ENCODE data around the gene DAPK2.

Gene DAPK2

GRCh38 chr15:63895194-63895593 lies 151.1 kb downstream of the DAPK2 start:
- TF ChIP-seq CTCF (IDR thresholded peaks at IDR 0.05; ENCODE audit: borderline replicate concordance, extremely low read depth, low read length, poor library complexity, severe bottlenecking) (no peak), EZH2 (IDR thresholded peaks at IDR 0.05; ENCODE audit: borderline replicate concordance, low read depth, low read length, severe bottlenecking) (no peak)
- Histone ChIP-seq H3K4me3 (ENCODE audit: low read depth in 1 of 2, low read length in 2 of 2) (no peak overlapping the region), H3K36me3 (ENCODE audit: insufficient read depth, low read length) (no peaks in the 10 kb centered on the region), H2AFZ (ENCODE audit: low read depth, low read length) (no peak overlapping the region), H3K9me3 (ENCODE audit: insufficient read depth, low read length, severe bottlenecking) (no peaks in the 10 kb centered on the region), H3K4me2 (ENCODE audit: insufficient read depth, low read length) (no peak overlapping the region), H3K9ac (ENCODE audit: low read depth, low read length) (no peak overlapping the region), H4K20me1 (ENCODE audit: insufficient read depth, low read length) (no peaks in the 10 kb centered on the region), H3K27ac (ENCODE audit: low read length) (no peak overlapping the region), H3K27me3 (ENCODE audit: insufficient read depth, low read length, poor library complexity) (no peaks in the 10 kb centered on the region), H3K4me1 (ENCODE audit: insufficient read depth, low read length) (peaks cover 16% of the 10 kb centered on the region), H3K79me2 (ENCODE audit: insufficient read depth, low read length) (no peaks in the 10 kb centered on the region)
- ATAC-seq (ENCODE audit: insufficient read depth, low read depth): no peak
- no peak for DNase-seq

GRCh38 chr15:63894662-63894949 lies 151.7 kb downstream of the DAPK2 start:
- H3K4me3 ChIP-seq (ENCODE audit: low read depth in 1 of 2, low read length in 2 of 2): no peak overlapping the region
- H3K4me1 ChIP-seq (ENCODE audit: insufficient read depth, low read length): peaks cover 16% of the 10 kb centered on the region
- H4K20me1 ChIP-seq (ENCODE audit: insufficient read depth, low read length): no peaks in the 10 kb centered on the region
- no peak overlapping the region for H3K9ac ChIP-seq (ENCODE audit: low read depth, low read length)
- no peaks in the 10 kb centered on the region for H3K36me3 ChIP-seq (ENCODE audit: insufficient read depth, low read length)
- no peaks in the 10 kb centered on the region for H3K9me3 ChIP-seq (ENCODE audit: insufficient read depth, low read length, severe bottlenecking)
- H3K27me3 ChIP-seq (ENCODE audit: insufficient read depth, low read length, poor library complexity): no peaks in the 10 kb centered on the region
- H3K4me2 ChIP-seq (ENCODE audit: insufficient read depth, low read length): no peak overlapping the region
- no peak for TF ChIP-seq EZH2 (IDR thresholded peaks at IDR 0.05; ENCODE audit: borderline replicate concordance, low read depth, low read length, severe bottlenecking)
- no peak for TF ChIP-seq CTCF (IDR thresholded peaks at IDR 0.05; ENCODE audit: borderline replicate concordance, extremely low read depth, low read length, poor library complexity, severe bottlenecking)
- no peak for ATAC-seq (ENCODE audit: insufficient read depth, low read depth)
- no peak overlapping the region for H2AFZ ChIP-seq (ENCODE audit: low read depth, low read length)
- DNase-seq: no peak
- no peaks in the 10 kb centered on the region for H3K79me2 ChIP-seq (ENCODE audit: insufficient read depth, low read length)
- no peak overlapping the region for H3K27ac ChIP-seq (ENCODE audit: low read length)

GRCh38 chr15:63893866-63894661 lies 152.2 kb downstream of the DAPK2 start:
- no peak for ATAC-seq (ENCODE audit: insufficient read depth, low read depth)
- H4K20me1 ChIP-seq (ENCODE audit: insufficient read depth, low read length): no peaks in the 10 kb centered on the region
- peaks cover 16% of the 10 kb centered on the region for H3K4me1 ChIP-seq (ENCODE audit: insufficient read depth, low read length)
- no peaks in the 10 kb centered on the region for H3K36me3 ChIP-seq (ENCODE audit: insufficient read depth, low read length)
- H3K27ac ChIP-seq (ENCODE audit: low read length): no peak overlapping the region
- H3K9me3 ChIP-seq (ENCODE audit: insufficient read depth, low read length, severe bottlenecking): no peaks in the 10 kb centered on the region
- DNase-seq: no peak
- no peak overlapping the region for H3K4me2 ChIP-seq (ENCODE audit: insufficient read depth, low read length)
- H3K9ac ChIP-seq (ENCODE audit: low read depth, low read length): no peak overlapping the region
- H3K27me3 ChIP-seq (ENCODE audit: insufficient read depth, low read length, poor library complexity): no peaks in the 10 kb centered on the region
- no peak overlapping the region for H2AFZ ChIP-seq (ENCODE audit: low read depth, low read length)
- TF ChIP-seq EZH2 (IDR thresholded peaks at IDR 0.05; ENCODE audit: borderline replicate concordance, low read depth, low read length, severe bottlenecking): no peak
- no peak for TF ChIP-seq CTCF (IDR thresholded peaks at IDR 0.05; ENCODE audit: borderline replicate concordance, extremely low read depth, low read length, poor library complexity, severe bottlenecking)
- H3K79me2 ChIP-seq (ENCODE audit: insufficient read depth, low read length): no peaks in the 10 kb centered on the region
- no peak overlapping the region for H3K4me3 ChIP-seq (ENCODE audit: low read depth in 1 of 2, low read length in 2 of 2)
